GM12878 (cell line): ENCODE data around the gene CENPP. TPM values are rescaled to one million over a fixed set of nuclear protein-coding genes. Genes with fewer than 3 reads are reported as not detected.

Experiments
- ATAC-seq: fragments of 200-7000 bp; cut with Tn5 transposase; 3 replicates; pipeline ENCODE4 v1.9.1; 2020; ENCODE audit warnings: mild to moderate bottlenecking, moderate library complexity
- BruUV-seq: library from RNA; stranded (reverse); fragments of 400-500 nt; replicated peaks from 2 replicates; lab custom pipeline; 2021; lab: Mats Ljungman, UMichigan
- CTCF ChIA-PET: fragments of 300-600 bp; sonication (Branson Sonifier 250); formaldehyde crosslinking; extraction: SDS; loops from one replicate; lab custom pipeline; 2021; ENCODE audit warnings: inconsistent platforms; lab: Yijun Ruan, JAX
- POLR2A ChIA-PET: fragments of 350-600 bp; formaldehyde crosslinking; extraction: SDS; loops from one replicate; lab custom pipeline; 2021; ENCODE audit warnings: inconsistent platforms; lab: Charles Lee
- RAD21 ChIA-PET: fragments of 300-600 bp; sonication (Branson Sonifier 250); formaldehyde crosslinking; loops from one replicate; lab custom pipeline; 2023; ENCODE audit warnings: antibody characterized with exemption; ENCODE audit not compliant: unreplicated experiment; lab: Charles Lee
- SMC1A ChIA-PET: fragments of 300-600 bp; sonication (Branson Sonifier 250); formaldehyde crosslinking; loops from one replicate; lab custom pipeline; 2023; ENCODE audit not compliant: unreplicated experiment, uncharacterized antibody; lab: Charles Lee
- DNase-seq: peaks from one replicate; pipeline ENCODE4 v3.0.0-alpha.2; 2011; ENCODE audit warnings: low read depth, low spot score
- FAIRE-seq: peaks from 3 replicates; lab custom pipeline; 2011; peaks lifted over from hg19 to GRCh38; lab: Jason Lieb, UNC
- H2AFZ ChIP-seq: 2 replicates; pipeline ENCODE4 v1.6.0; 2011; ENCODE audit warnings: low read depth, low read length, control low read depth; ENCODE audit not compliant: control insufficient read depth
- H3K27ac ChIP-seq: 2 replicates; pipeline ENCODE4 v1.5.1; 2011; ENCODE audit warnings: control low read depth; ENCODE audit not compliant: control insufficient read depth, insufficient read depth
- H3K27me3 ChIP-seq, 2 experiments: replicated peaks in 1 of 2; 2 replicates each; pipeline versions ENCODE4 v1.6.0 to v1.6.1; 2011; ENCODE audit warnings: low read length in 1 of 2; ENCODE audit not compliant: control insufficient read depth in 2 of 2, insufficient read depth in 2 of 2
- H3K36me3 ChIP-seq, 2 experiments: 2 replicates each; pipeline ENCODE4 v1.5.1; 2011; ENCODE audit warnings: low read length in 1 of 2; ENCODE audit not compliant: control insufficient read depth in 2 of 2, insufficient read depth in 2 of 2
- H3K4me1 ChIP-seq: 2 replicates; pipeline ENCODE4 v1.6.1; 2011; ENCODE audit warnings: mild to moderate bottlenecking, low read length, moderate library complexity, mixed read lengths; ENCODE audit not compliant: control insufficient read depth, insufficient read depth
- H3K4me2 ChIP-seq: 2 replicates; pipeline ENCODE4 v1.6.0; 2011; ENCODE audit warnings: control low read depth; ENCODE audit not compliant: control insufficient read depth, insufficient read depth
- H3K4me3 ChIP-seq: fragments of 200-600 bp; sonication (generic); 2 replicates; pipeline ENCODE4 v1.5.1; 2016
- H3K79me2 ChIP-seq: 2 replicates; pipeline ENCODE4 v1.6.0; 2011; ENCODE audit warnings: low read length; ENCODE audit not compliant: control insufficient read depth, insufficient read depth
- H3K9ac ChIP-seq: 2 replicates; pipeline ENCODE4 v1.8.0; 2011; ENCODE audit warnings: low read length, control low read depth, mixed read lengths; ENCODE audit not compliant: control insufficient read depth, insufficient read depth
- H3K9me3 ChIP-seq: replicated peaks from 3 replicates; pipeline ENCODE4 v1.5.1; 2011; ENCODE audit warnings: mild to moderate bottlenecking, low read length; ENCODE audit not compliant: control insufficient read depth, insufficient read depth
- H4K20me1 ChIP-seq: 2 replicates; pipeline ENCODE4 v1.6.0; 2011; ENCODE audit not compliant: control insufficient read depth, insufficient read depth
- CBX3 ChIP-seq: fragments of 200-600 bp; sonication (generic); IDR thresholded peaks from 2 replicates; pipeline ENCODE4 v1.6.1; 2016; ENCODE audit warnings: low read depth, borderline replicate concordance
- EP300 ChIP-seq, 2 experiments: fragments of 150-350 bp in 1 of 2; IDR thresholded peaks; 2 replicates each; pipeline ENCODE4 v1.6.1; 2011 to 2012; ENCODE audit warnings: low read depth in 2 of 2, low read length in 2 of 2, borderline replicate concordance in 1 of 2, improper control_type of control experiment in 1 of 2, inconsistent platforms in 1 of 2; ENCODE audit not compliant: control insufficient read depth in 1 of 2
- ETV6 ChIP-seq, 2 experiments: fragments of 450-650 bp in 1 of 2; IDR thresholded peaks in 1 of 2; conservative IDR thresholded peaks in 1 of 2; 2 replicates each; pipeline ENCODE4 v1.6.1; 2014; ENCODE audit warnings: antibody characterized with exemption in 1 of 2, borderline replicate concordance in 1 of 2, low read depth in 1 of 2, mild to moderate bottlenecking in 1 of 2, moderate library complexity in 1 of 2
- PML ChIP-seq: IDR thresholded peaks from 2 replicates; pipeline ENCODE4 v1.6.1; 2012; ENCODE audit warnings: low read length, inconsistent platforms
- STAT3 ChIP-seq: IDR thresholded peaks from 2 replicates; pipeline ENCODE4 v1.6.1; 2011; ENCODE audit warnings: low read depth, low read length, improper control_type of control experiment
- ZBED1 ChIP-seq: IDR thresholded peaks from 2 replicates; pipeline ENCODE4 v1.6.1; 2016; ENCODE audit warnings: borderline replicate concordance
- ZNF622 ChIP-seq: fragments of 450-650 bp; IDR thresholded peaks from 2 replicates; pipeline ENCODE4 v1.6.1; 2017; ENCODE audit warnings: mild to moderate bottlenecking, inconsistent platforms
- WGBS: methylation state at CpG from one replicate; pipeline ENCODE4 v1.1.6; 2016; ENCODE audit warnings: low lambda C conversion rate; ENCODE audit not compliant: insufficient replicate concordance, insufficient coverage; ENCODE audit errors: missing lambda C conversion rate; 5-methylcytosine and 5-hydroxymethylcytosine counted together
- in situ Hi-C: fragments of 300-500 bp; cut with MboI; formaldehyde crosslinking; loops from 9 replicates; pipeline ENCODE4 v1.14.3; 2018; ENCODE audit warnings: mixed read lengths
- intact Hi-C: fragments of 100-400 bp; cut with micrococcal nuclease; formaldehyde crosslinking; loops from one replicate; pipeline ENCODE4 v1.14.2; 2022; ENCODE audit not compliant: unreplicated experiment
- polyA plus RNA-seq, 11 experiments: library from polyadenylated mRNA; depleted of rRNA in 4 of 11; unstranded in 6 of 11; stranded (reverse) in 5 of 11; fragments of >200 nt; fragmentation: Nextera tagmentation in 4 of 11; fragmentation: Illumina TruSeq in 1 of 11; extraction: Ambion mirVana in 4 of 11; extraction: Trizol in 1 of 11; gene quantifications; 1 replicate in 1 of 11; 2 replicates in 10 of 11; pipeline versions ENCODE4 v1.2.1 to v1.2.3, GENCODE V29; 2011 to 2016; ENCODE audit warnings: inconsistent platforms in 2 of 11, missing spikeins in 2 of 11, low read depth in 1 of 11
- total RNA-seq, 4 experiments: library from RNA; depleted of rRNA in 3 of 4; stranded (reverse); fragments of >200 nt in 3 of 4; fragmentation: Illumina TruSeq in 1 of 4; extraction: Trizol in 1 of 4; gene quantifications; 2 replicates each; pipeline versions ENCODE4 v1.2.1 to v1.2.3, GENCODE V29; 2013 to 2021
- TF ChIP-seq, protein P1 (sequence below): IDR thresholded peaks from 2 replicates; pipeline ENCODE4 v1.6.1; 2012; ENCODE audit warnings: improper control_type of control experiment, low read depth, low read length; ENCODE audit not compliant: insufficient replicate concordance
- TF ChIP-seq, protein P2 (sequence below): fragments of 450-650 bp; IDR thresholded peaks from 2 replicates; pipeline ENCODE4 v1.6.1; 2016; ENCODE audit warnings: mild to moderate bottlenecking

Gene CENPP
- total and polyA plus RNA-seq, 10 of the 15 experiments (the other 5 are each of a cell fraction or from before 2014, with no cell fraction given): 9.4 to 31.4 (median 19.8) TPM

- TF ChIP-seq ZBED1: no peak
- no peak for TF ChIP-seq ZNF622
- TF ChIP-seq CBX3: no peak
- no peak for TF ChIP-seq STAT3
- TF ChIP-seq, protein P1, sequence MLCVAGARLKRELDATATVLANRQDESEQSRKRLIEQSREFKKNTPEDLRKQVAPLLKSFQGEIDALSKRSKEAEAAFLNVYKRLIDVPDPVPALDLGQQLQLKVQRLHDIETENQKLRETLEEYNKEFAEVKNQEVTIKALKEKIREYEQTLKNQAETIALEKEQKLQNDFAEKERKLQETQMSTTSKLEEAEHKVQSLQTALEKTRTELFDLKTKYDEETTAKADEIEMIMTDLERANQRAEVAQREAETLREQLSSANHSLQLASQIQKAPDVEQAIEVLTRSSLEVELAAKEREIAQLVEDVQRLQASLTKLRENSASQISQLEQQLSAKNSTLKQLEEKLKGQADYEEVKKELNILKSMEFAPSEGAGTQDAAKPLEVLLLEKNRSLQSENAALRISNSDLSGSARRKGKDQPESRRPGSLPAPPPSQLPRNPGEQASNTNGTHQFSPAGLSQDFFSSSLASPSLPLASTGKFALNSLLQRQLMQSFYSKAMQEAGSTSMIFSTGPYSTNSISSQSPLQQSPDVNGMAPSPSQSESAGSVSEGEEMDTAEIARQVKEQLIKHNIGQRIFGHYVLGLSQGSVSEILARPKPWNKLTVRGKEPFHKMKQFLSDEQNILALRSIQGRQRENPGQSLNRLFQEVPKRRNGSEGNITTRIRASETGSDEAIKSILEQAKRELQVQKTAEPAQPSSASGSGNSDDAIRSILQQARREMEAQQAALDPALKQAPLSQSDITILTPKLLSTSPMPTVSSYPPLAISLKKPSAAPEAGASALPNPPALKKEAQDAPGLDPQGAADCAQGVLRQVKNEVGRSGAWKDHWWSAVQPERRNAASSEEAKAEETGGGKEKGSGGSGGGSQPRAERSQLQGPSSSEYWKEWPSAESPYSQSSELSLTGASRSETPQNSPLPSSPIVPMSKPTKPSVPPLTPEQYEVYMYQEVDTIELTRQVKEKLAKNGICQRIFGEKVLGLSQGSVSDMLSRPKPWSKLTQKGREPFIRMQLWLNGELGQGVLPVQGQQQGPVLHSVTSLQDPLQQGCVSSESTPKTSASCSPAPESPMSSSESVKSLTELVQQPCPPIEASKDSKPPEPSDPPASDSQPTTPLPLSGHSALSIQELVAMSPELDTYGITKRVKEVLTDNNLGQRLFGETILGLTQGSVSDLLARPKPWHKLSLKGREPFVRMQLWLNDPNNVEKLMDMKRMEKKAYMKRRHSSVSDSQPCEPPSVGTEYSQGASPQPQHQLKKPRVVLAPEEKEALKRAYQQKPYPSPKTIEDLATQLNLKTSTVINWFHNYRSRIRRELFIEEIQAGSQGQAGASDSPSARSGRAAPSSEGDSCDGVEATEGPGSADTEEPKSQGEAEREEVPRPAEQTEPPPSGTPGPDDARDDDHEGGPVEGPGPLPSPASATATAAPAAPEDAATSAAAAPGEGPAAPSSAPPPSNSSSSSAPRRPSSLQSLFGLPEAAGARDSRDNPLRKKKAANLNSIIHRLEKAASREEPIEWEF: no peak
- TF ChIP-seq, protein P2, sequence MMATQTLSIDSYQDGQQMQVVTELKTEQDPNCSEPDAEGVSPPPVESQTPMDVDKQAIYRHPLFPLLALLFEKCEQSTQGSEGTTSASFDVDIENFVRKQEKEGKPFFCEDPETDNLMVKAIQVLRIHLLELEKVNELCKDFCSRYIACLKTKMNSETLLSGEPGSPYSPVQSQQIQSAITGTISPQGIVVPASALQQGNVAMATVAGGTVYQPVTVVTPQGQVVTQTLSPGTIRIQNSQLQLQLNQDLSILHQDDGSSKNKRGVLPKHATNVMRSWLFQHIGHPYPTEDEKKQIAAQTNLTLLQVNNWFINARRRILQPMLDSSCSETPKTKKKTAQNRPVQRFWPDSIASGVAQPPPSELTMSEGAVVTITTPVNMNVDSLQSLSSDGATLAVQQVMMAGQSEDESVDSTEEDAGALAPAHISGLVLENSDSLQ: no peak
Measured at GRCh38 chr9:92392690-92393089, 66.9 kb downstream of the CENPP start (continued).

GRCh38 chr9:92393686-92394085, 67.9 kb downstream of the CENPP start:
- no peak overlapping the region for H3K4me3 ChIP-seq
- BruUV-seq: no TSS peak
- CTCF ChIA-PET: interaction anchor here (0.7 to 1.3 kb wide), 2 partner anchors 79 to 254 kb away, joined by 3 read pairs; no protein-coding TSS in a partner anchor
- in situ Hi-C loops: no loop called here
- ATAC-seq: no peak
- WGBS: 95% methylated on average over 1 of the region's 1 CpG
- DNase-seq: no peak
- no peak overlapping the region for H2AFZ ChIP-seq
- RAD21 ChIA-PET: interaction anchor here (0.7 kb wide), 1 partner anchor 180 kb away, joined by 3 read pairs; no protein-coding TSS in a partner anchor
- H3K9ac ChIP-seq: no peak overlapping the region
- H3K27me3 ChIP-seq: no peaks in the 10 kb centered on the region
- H3K4me2 ChIP-seq: no peak overlapping the region
- H3K27ac ChIP-seq: no peak overlapping the region
- SMC1A ChIA-PET: interaction anchor here (0.6 kb wide), 1 partner anchor 11 kb away, joined by 3 read pairs; the partner anchor contains the start of gene OGN
- H3K79me2 ChIP-seq: no peaks in the 10 kb centered on the region
- POLR2A ChIA-PET: no interaction called here
- no peaks in the 10 kb centered on the region for H3K9me3 ChIP-seq
- no peaks in the 10 kb centered on the region for H3K4me1 ChIP-seq
- no peaks in the 10 kb centered on the region for H3K36me3 ChIP-seq
- intact Hi-C loops: no loop called here
- no peaks in the 10 kb centered on the region for H4K20me1 ChIP-seq
- FAIRE-seq: no peak
- TF ChIP-seq PML: no peak
- TF ChIP-seq, protein P1: no peak
- no peak for TF ChIP-seq ETV6 (conservative IDR thresholded peaks at IDR 0.05 in 1 of 2, IDR thresholded peaks at IDR 0.05 in 1 of 2; ENCODE audit: borderline replicate concordance in 1 of 2, low read depth in 1 of 2)
- TF ChIP-seq EP300 (IDR thresholded peaks at IDR 0.05; ENCODE audit: borderline replicate concordance in 1 of 2, control insufficient read depth in 1 of 2, low read depth in 2 of 2, low read length in 2 of 2): no peak
